Measurements from ENCODE around the gene NUAK2.

The NUAK2 gene

DNA sequence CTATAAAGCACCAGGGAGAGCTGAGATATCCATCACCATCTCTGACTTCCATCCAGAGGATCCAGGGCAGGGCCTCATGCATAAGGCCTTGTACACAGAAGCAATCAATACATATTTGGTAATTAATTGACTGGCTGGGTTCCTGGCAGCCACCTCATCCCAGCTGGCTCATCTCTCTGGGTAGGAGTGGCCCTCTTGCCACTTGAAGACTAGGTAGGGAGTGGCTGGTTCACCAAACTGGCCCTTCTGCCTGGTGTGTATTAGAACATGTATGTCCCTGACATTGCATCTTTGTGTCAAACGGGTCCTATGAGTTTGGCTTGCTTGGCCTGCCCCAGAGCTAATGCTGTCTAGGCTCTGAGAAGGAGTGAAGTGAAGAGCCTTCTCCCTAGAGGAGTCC lies 11.8 kb downstream of the NUAK2 start:
- H3K9me3 ChIP-seq (ENCODE audit: control insufficient read depth, insufficient read depth, low read depth, low read length) = no peaks in the 10 kb centered on the region
- H3K27ac ChIP-seq (ENCODE audit: extremely low read depth, low read depth, low read length) = no peak overlapping the region
- TF ChIP-seq KLF1 (tag by site-specific recombination; IDR thresholded peaks at IDR 0.05) (no peak), ZNF585B (tag by site-specific recombination; IDR thresholded peaks at IDR 0.05) (no peak)
- no peak overlapping the region for H3K4me3 ChIP-seq (ENCODE audit: low read depth, low read length)
- CTCF ChIA-PET = interaction anchor here (0.7 to 1.9 kb wide), 4 partner anchors 9 to 36 kb away, joined by 3 to 5 read pairs (median 4); no protein-coding TSS in a partner anchor
- H3K4me1 ChIP-seq (ENCODE audit: control insufficient read depth, insufficient read depth, low read length) = no peaks in the 10 kb centered on the region
- H3K36me3 ChIP-seq (ENCODE audit: control insufficient read depth in 2 of 2, insufficient read depth in 1 of 2, low read length in 2 of 2) = peaks cover 0 to 56% of the 10 kb centered on the region in 2 experiments; a peak in 1 of 3 replicates
- POLR2A ChIA-PET = no interaction called here

DNA sequence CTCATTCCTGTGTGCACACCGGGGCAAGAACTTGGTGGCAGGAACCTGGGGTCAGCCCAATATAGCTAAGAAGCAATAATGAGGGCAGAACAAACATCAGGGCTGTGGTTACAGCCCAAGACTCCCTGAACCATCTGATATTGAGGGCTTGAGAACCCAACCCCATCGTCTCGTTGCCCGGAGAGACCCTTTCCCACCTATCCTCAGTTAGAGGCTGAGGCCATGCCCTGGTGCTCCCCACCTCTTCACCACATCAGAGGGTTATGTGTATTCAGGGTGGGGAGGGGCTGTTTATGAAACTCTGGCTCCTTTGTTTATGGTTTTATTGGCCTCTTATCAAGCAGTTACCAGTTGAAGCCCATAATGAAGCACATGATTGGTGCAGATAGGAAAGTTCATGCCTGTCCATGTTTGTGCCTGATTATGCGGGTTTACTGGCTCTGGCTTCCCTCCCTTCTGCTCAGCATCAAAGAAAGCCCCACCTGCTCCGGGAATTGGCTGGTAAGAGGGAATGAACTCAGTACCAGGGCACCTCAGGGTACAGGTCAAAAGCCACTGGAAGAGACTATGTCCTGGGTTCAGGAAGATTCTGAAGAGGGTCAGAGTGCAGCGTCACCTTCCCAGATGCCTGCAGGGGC lies 14.5 kb downstream of the NUAK2 start:
- no peaks in the 10 kb centered on the region for H3K4me1 ChIP-seq (ENCODE audit: control insufficient read depth, insufficient read depth, low read length)
- H3K4me3 ChIP-seq (ENCODE audit: low read depth, low read length) = no peak overlapping the region
- no peak overlapping the region for H3K27ac ChIP-seq (ENCODE audit: extremely low read depth, low read depth, low read length)
- CTCF ChIA-PET = interaction anchor here (1.0 kb wide), 1 partner anchor 33 kb away, joined by 3 read pairs; no protein-coding TSS in a partner anchor
- H3K9me3 ChIP-seq (ENCODE audit: control insufficient read depth, insufficient read depth, low read depth, low read length) = no peaks in the 10 kb centered on the region
- H3K36me3 ChIP-seq (ENCODE audit: control insufficient read depth in 2 of 2, insufficient read depth in 1 of 2, low read length in 2 of 2) = peaks cover 0 to 75% of the 10 kb centered on the region in 2 experiments; a peak in 2 of 3 replicates
- POLR2A ChIA-PET = interaction anchor here (1.0 kb wide), 1 partner anchor 11 kb away, joined by 3 read pairs; no protein-coding TSS in a partner anchor
- TF ChIP-seq PRDM10 (tag by site-specific recombination; IDR thresholded peaks at IDR 0.05) = no peak
- no peak for TF ChIP-seq ZNF350 (tag by site-specific recombination; IDR thresholded peaks at IDR 0.05)
- TF ChIP-seq ZNF544 (tag by site-specific recombination; IDR thresholded peaks at IDR 0.05) = no peak
- TF ChIP-seq, protein P1, sequence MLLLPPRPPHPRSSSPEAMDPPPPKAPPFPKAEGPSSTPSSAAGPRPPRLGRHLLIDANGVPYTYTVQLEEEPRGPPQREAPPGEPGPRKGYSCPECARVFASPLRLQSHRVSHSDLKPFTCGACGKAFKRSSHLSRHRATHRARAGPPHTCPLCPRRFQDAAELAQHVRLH (tag by site-specific recombination; IDR thresholded peaks at IDR 0.05) = no peak
- TF ChIP-seq GLIS2 (tag by site-specific recombination; IDR thresholded peaks at IDR 0.05) = no peak
- TF ChIP-seq ZNF658 (tag by site-specific recombination; IDR thresholded peaks at IDR 0.05) = no peak
- no peak for TF ChIP-seq ZNF248 (tag by site-specific recombination; IDR thresholded peaks at IDR 0.05)
- TF ChIP-seq, protein P2, sequence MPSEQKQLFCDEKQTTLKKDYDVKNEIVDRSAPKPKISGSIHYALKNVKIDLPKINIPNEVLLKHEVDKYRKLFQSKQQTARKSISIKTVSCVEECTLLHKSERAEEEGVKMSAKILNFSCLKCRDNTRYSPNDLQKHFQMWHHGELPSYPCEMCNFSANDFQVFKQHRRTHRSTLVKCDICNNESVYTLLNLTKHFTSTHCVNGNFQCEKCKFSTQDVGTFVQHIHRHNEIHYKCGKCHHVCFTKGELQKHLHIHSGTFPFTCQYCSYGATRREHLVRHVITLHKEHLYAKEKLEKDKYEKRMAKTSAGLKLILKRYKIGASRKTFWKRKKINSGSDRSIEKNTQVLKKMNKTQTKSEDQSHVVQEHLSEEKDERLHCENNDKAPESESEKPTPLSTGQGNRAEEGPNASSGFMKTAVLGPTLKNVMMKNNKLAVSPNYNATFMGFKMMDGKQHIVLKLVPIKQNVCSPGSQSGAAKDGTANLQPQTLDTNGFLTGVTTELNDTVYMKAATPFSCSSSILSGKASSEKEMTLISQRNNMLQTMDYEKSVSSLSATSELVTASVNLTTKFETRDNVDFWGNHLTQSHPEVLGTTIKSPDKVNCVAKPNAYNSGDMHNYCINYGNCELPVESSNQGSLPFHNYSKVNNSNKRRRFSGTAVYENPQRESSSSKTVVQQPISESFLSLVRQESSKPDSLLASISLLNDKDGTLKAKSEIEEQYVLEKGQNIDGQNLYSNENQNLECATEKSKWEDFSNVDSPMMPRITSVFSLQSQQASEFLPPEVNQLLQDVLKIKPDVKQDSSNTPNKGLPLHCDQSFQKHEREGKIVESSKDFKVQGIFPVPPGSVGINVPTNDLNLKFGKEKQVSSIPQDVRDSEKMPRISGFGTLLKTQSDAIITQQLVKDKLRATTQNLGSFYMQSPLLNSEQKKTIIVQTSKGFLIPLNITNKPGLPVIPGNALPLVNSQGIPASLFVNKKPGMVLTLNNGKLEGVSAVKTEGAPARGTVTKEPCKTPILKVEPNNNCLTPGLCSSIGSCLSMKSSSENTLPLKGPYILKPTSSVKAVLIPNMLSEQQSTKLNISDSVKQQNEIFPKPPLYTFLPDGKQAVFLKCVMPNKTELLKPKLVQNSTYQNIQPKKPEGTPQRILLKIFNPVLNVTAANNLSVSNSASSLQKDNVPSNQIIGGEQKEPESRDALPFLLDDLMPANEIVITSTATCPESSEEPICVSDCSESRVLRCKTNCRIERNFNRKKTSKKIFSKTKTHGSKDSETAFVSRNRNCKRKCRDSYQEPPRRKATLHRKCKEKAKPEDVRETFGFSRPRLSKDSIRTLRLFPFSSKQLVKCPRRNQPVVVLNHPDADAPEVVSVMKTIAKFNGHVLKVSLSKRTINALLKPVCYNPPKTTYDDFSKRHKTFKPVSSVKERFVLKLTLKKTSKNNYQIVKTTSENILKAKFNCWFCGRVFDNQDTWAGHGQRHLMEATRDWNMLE (tag by site-specific recombination; conservative IDR thresholded peaks at IDR 0.05; ENCODE audit: low read depth) = no peak
- TF ChIP-seq ZNF10 (tag by site-specific recombination; IDR thresholded peaks at IDR 0.05) = no peak
- no peak for TF ChIP-seq ZNF596 (tag by site-specific recombination; IDR thresholded peaks at IDR 0.05)
- TF ChIP-seq ZSCAN23 (tag by site-specific recombination; IDR thresholded peaks at IDR 0.05) = no peak
- TF ChIP-seq ZFHX2 (tag by site-specific recombination; conservative IDR thresholded peaks at IDR 0.05) = no peak
- TF ChIP-seq ZBTB1 (tag by site-specific recombination; IDR thresholded peaks at IDR 0.05) = no peak
- TF ChIP-seq ZNF133 (tag by site-specific recombination; IDR thresholded peaks at IDR 0.05) = no peak
- TF ChIP-seq, protein P3, sequence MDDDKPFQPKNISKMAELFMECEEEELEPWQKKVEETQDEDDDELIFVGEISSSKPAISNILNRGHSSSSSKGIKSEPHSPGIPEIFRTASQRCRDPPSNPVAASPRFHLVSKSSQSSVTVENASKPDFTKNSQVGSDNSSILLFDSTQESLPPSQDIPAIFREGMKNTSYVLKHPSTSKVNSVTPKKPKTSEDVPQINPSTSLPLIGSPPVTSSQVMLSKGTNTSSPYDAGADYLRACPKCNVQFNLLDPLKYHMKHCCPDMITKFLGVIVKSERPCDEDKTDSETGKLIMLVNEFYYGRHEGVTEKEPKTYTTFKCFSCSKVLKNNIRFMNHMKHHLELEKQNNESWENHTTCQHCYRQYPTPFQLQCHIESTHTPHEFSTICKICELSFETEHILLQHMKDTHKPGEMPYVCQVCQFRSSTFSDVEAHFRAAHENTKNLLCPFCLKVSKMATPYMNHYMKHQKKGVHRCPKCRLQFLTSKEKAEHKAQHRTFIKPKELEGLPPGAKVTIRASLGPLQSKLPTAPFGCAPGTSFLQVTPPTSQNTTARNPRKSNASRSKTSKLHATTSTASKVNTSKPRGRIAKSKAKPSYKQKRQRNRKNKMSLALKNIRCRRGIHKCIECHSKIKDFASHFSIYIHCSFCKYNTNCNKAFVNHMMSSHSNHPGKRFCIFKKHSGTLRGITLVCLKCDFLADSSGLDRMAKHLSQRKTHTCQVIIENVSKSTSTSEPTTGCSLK (tag by site-specific recombination; IDR thresholded peaks at IDR 0.05) = no peak
- no peak for TF ChIP-seq ZNF645 (tag by site-specific recombination; IDR thresholded peaks at IDR 0.05)
- no peak for TF ChIP-seq REPIN1 (tag by site-specific recombination; IDR thresholded peaks at IDR 0.05; ENCODE audit: low read depth)
- TF ChIP-seq ZNF266 (tag by site-specific recombination; IDR thresholded peaks at IDR 0.05; ENCODE audit: low read depth) = no peak
- TF ChIP-seq, protein P4, sequence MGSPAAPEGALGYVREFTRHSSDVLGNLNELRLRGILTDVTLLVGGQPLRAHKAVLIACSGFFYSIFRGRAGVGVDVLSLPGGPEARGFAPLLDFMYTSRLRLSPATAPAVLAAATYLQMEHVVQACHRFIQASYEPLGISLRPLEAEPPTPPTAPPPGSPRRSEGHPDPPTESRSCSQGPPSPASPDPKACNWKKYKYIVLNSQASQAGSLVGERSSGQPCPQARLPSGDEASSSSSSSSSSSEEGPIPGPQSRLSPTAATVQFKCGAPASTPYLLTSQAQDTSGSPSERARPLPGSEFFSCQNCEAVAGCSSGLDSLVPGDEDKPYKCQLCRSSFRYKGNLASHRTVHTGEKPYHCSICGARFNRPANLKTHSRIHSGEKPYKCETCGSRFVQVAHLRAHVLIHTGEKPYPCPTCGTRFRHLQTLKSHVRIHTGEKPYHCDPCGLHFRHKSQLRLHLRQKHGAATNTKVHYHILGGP (tag by site-specific recombination; IDR thresholded peaks at IDR 0.05) = no peak
